Esophagus squamous epithelium (tissue), 4 donors: ENCODE measurements around the gene DHDDS.

Experiments used
- POLR2A ChIP-seq, 4 donors: fragments of 450-650 bp; IDR thresholded peaks; one replicate each; pipeline ENCODE4 v1.6.1; 2017; ENCODE audit warnings: antibody characterized with exemption in 4 of 4, mild to moderate bottlenecking in 4 of 4, moderate library complexity in 3 of 4
- TF ChIP-seq, protein P1 (sequence below), 6 experiments: fragments of 450-650 bp in 4 of 6; fragments of 200-600 bp in 2 of 6; sonication (generic) in 2 of 6; IDR thresholded peaks; one replicate each; pipeline ENCODE4 v1.5.1; 2016 to 2019; ENCODE audit warnings: antibody characterized with exemption in 6 of 6, mild to moderate bottlenecking in 4 of 6, moderate library complexity in 4 of 6

DNA sequence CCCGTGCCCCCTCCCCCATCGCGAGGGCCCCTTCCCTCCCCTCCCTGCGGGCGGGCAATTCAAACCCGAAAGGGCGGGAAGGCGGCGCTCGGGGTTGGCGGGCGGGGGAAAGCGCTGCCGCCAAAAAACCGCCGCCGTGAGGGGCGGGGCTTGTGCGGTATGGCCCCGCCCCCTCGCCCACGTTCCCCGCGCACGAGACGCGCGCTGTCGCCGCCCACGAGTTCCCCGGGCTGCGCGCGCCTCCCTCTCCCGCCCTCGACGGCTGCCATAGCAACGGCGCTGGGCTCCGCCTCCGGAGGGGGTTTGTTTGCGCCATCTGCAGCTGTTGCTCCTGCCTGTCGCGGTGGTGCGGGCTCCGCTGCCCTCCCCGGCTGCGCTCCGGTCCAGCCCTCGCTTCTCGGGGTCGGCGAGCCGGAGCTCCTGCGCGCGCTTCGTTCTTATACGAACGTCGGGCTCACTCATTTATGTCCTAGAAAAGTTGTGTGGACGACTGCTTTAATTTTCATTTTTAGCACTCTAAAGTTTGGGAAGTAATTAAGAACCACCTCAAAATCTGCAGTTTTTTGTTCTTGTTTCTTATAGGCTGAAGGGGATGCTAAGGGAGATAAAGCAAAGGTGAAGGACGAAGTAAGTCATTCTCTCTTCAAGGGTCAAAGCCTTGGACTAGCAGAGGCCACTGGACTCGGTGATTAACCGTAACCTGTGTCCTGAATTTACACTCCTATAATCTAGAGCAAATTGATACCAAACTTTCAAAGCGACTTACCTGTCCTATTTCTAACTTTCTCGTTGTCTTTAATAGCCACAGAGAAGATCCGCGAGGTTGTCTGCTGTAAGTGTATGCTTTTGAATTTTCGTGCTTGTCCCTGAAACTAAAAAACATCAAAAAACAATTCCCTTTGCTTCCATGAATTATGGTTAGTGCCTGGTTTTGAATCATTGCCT is 41.1 kb downstream of the DHDDS start:
- peak in 2 of 4 donors; percentile 31 to 76 for TF ChIP-seq POLR2A (IDR thresholded peaks at IDR 0.05)
- TF ChIP-seq, protein P1, sequence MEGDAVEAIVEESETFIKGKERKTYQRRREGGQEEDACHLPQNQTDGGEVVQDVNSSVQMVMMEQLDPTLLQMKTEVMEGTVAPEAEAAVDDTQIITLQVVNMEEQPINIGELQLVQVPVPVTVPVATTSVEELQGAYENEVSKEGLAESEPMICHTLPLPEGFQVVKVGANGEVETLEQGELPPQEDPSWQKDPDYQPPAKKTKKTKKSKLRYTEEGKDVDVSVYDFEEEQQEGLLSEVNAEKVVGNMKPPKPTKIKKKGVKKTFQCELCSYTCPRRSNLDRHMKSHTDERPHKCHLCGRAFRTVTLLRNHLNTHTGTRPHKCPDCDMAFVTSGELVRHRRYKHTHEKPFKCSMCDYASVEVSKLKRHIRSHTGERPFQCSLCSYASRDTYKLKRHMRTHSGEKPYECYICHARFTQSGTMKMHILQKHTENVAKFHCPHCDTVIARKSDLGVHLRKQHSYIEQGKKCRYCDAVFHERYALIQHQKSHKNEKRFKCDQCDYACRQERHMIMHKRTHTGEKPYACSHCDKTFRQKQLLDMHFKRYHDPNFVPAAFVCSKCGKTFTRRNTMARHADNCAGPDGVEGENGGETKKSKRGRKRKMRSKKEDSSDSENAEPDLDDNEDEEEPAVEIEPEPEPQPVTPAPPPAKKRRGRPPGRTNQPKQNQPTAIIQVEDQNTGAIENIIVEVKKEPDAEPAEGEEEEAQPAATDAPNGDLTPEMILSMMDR (IDR thresholded peaks at IDR 0.05), result no peak
